ENCODE measurements around the gene KCNMB3. TPM values are rescaled to one million over a fixed set of nuclear protein-coding genes. Genes with fewer than 3 reads are reported as not detected.

Gene KCNMB3
- total RNA-seq, 1 donor from 2014 or later, result 0.75 TPM

- no peaks in the 10 kb centered on the region for H3K4me1 ChIP-seq (ENCODE audit: insufficient read depth, low read length)
- H3K27ac ChIP-seq (ENCODE audit: low read depth, low read length), result no peak overlapping the region
- no peaks in the 10 kb centered on the region for H3K36me3 ChIP-seq (ENCODE audit: insufficient read depth, low read length)
- H3K9me3 ChIP-seq (ENCODE audit: insufficient read depth, low read depth, low read length), result no peaks in the 10 kb centered on the region
- no peak overlapping the region for H3K9ac ChIP-seq (ENCODE audit: low read length)
- H3K79me2 ChIP-seq (ENCODE audit: insufficient read depth, low read length), result no peaks in the 10 kb centered on the region
- no peak overlapping the region for H3K4me2 ChIP-seq (ENCODE audit: low read length)
- H3K4me3 ChIP-seq (ENCODE audit: insufficient read depth, low read depth, low read length), result no peak overlapping the region
- no peaks in the 10 kb centered on the region for H3K27me3 ChIP-seq (ENCODE audit: insufficient read depth, low read length)
- Mint-ChIP-seq H3K9me3 (ENCODE audit: unreplicated experiment) (no peaks in the 10 kb centered on the region), H3K4me1 (ENCODE audit: low read depth, unreplicated experiment) (peaks cover 4% of the 10 kb centered on the region), H3K27me3 (ENCODE audit: low read depth, unreplicated experiment) (peaks cover 6% of the 10 kb centered on the region), H3K27ac (ENCODE audit: unreplicated experiment) (no peak overlapping the region), H3K36me3 (ENCODE audit: low read depth, unreplicated experiment) (no peaks in the 10 kb centered on the region), H3K4me3 (ENCODE audit: unreplicated experiment) (no peak overlapping the region)
- H4K20me1 ChIP-seq (ENCODE audit: insufficient read depth, low read length), result no peaks in the 10 kb centered on the region
- TF ChIP-seq EZH2 (IDR thresholded peaks at IDR 0.05; ENCODE audit: insufficient read depth, low read length) (no peak), CTCF (IDR thresholded peaks at IDR 0.05; ENCODE audit: insufficient read depth, low read depth, low read length) (no peak)
- FAIRE-seq (no peak), DNase-seq (ENCODE audit: low read depth) (no peak)
- no peak overlapping the region for H2AFZ ChIP-seq (ENCODE audit: low read depth, low read length)
These were observed 15.8 kb upstream of the KCNMB3 start for GRCh38 chr3:179266701-179267211.

GRCh38 chr3:179265875-179266274 is 15.0 kb upstream of the KCNMB3 start:
- Histone ChIP-seq H2AFZ (ENCODE audit: low read depth, low read length) (no peak overlapping the region), H3K4me2 (ENCODE audit: low read length) (no peak overlapping the region), H3K27ac (ENCODE audit: low read depth, low read length) (no peak overlapping the region), H3K27me3 (ENCODE audit: insufficient read depth, low read length) (no peaks in the 10 kb centered on the region), H3K4me3 (ENCODE audit: insufficient read depth, low read depth, low read length) (no peak overlapping the region), H3K4me1 (ENCODE audit: insufficient read depth, low read length) (no peaks in the 10 kb centered on the region), H4K20me1 (ENCODE audit: insufficient read depth, low read length) (no peaks in the 10 kb centered on the region), H3K36me3 (ENCODE audit: insufficient read depth, low read length) (no peaks in the 10 kb centered on the region), H3K79me2 (ENCODE audit: insufficient read depth, low read length) (no peaks in the 10 kb centered on the region), H3K9ac (ENCODE audit: low read length) (no peak overlapping the region), H3K9me3 (ENCODE audit: insufficient read depth, low read depth, low read length) (no peaks in the 10 kb centered on the region)
- peaks cover 6% of the 10 kb centered on the region for H3K27me3 Mint-ChIP-seq (ENCODE audit: low read depth, unreplicated experiment)
- no peaks in the 10 kb centered on the region for H3K9me3 Mint-ChIP-seq (ENCODE audit: unreplicated experiment)
- TF ChIP-seq EZH2 (IDR thresholded peaks at IDR 0.05; ENCODE audit: insufficient read depth, low read length) (no peak), CTCF (IDR thresholded peaks at IDR 0.05; ENCODE audit: insufficient read depth, low read depth, low read length) (no peak)
- H3K27ac Mint-ChIP-seq (ENCODE audit: unreplicated experiment), result no peak overlapping the region
- peaks cover 4% of the 10 kb centered on the region for H3K4me1 Mint-ChIP-seq (ENCODE audit: low read depth, unreplicated experiment)
- DNase-seq (ENCODE audit: low read depth) (no peak), FAIRE-seq (no peak)
- H3K36me3 Mint-ChIP-seq (ENCODE audit: low read depth, unreplicated experiment), result no peaks in the 10 kb centered on the region
- H3K4me3 Mint-ChIP-seq (ENCODE audit: unreplicated experiment), result no peak overlapping the region

- no peaks in the 10 kb centered on the region for H3K27me3 ChIP-seq (ENCODE audit: insufficient read depth, low read length)
- H3K79me2 ChIP-seq (ENCODE audit: insufficient read depth, low read length), result no peaks in the 10 kb centered on the region
- H3K27me3 Mint-ChIP-seq (ENCODE audit: low read depth, unreplicated experiment), result peaks cover 8% of the 10 kb centered on the region
- H3K9ac ChIP-seq (ENCODE audit: low read length), result no peak overlapping the region
- no peaks in the 10 kb centered on the region for H4K20me1 ChIP-seq (ENCODE audit: insufficient read depth, low read length)
- peaks cover 4% of the 10 kb centered on the region for H3K4me1 Mint-ChIP-seq (ENCODE audit: low read depth, unreplicated experiment)
- H3K4me3 Mint-ChIP-seq (ENCODE audit: unreplicated experiment), result no peak overlapping the region
- H3K4me2 ChIP-seq (ENCODE audit: low read length), result no peak overlapping the region
- TF ChIP-seq EZH2 (IDR thresholded peaks at IDR 0.05; ENCODE audit: insufficient read depth, low read length) (no peak), CTCF (IDR thresholded peaks at IDR 0.05; ENCODE audit: insufficient read depth, low read depth, low read length) (no peak)
- peaks cover 2% of the 10 kb centered on the region for H3K36me3 Mint-ChIP-seq (ENCODE audit: low read depth, unreplicated experiment)
- no peak overlapping the region for H3K27ac Mint-ChIP-seq (ENCODE audit: unreplicated experiment)
- peaks cover 4% of the 10 kb centered on the region for H3K9me3 Mint-ChIP-seq (ENCODE audit: unreplicated experiment)
- FAIRE-seq, result no peak
- H2AFZ ChIP-seq (ENCODE audit: low read depth, low read length), result no peak overlapping the region
- H3K9me3 ChIP-seq (ENCODE audit: insufficient read depth, low read depth, low read length), result no peaks in the 10 kb centered on the region
- no peak for DNase-seq (ENCODE audit: low read depth)
- H3K36me3 ChIP-seq (ENCODE audit: insufficient read depth, low read length), result no peaks in the 10 kb centered on the region
- no peak overlapping the region for H3K27ac ChIP-seq (ENCODE audit: low read depth, low read length)
- no peak overlapping the region for H3K4me3 ChIP-seq (ENCODE audit: insufficient read depth, low read depth, low read length)
- no peaks in the 10 kb centered on the region for H3K4me1 ChIP-seq (ENCODE audit: insufficient read depth, low read length)
These were observed 14.2 kb upstream of the KCNMB3 start for GRCh38 chr3:179265092-179265491.

Data from astrocyte (in vitro differentiated cells and primary cell).